CD4-positive, alpha-beta T cell treated with Interleukin-4 for 4 hours (primary cell): Measurements from ENCODE around the gene PRICKLE2.

Source experiments
- DNase-seq: peaks from one replicate; pipeline ENCODE4 v3.0.0-alpha.2; 2020

The PRICKLE2 gene

DNA sequence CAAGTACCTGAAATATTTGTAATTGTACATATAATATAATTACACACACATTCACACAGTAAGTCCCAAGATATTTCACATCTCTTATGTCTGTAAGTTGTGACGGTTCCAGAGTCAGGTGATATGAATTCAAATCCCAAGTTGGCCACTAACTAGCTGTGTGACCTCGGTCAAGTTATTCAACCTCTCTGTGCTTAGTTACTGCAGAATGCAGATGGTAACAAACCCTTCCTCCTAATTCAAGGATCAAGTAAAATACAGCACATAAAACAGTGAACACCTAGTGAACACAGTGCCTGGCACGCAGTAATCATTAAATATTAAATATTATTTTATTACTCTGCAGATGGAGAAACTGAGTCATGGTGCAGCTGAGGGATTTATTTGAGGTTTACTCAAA, 6.9 kb downstream of the PRICKLE2 start:
- no peak for DNase-seq

DNA sequence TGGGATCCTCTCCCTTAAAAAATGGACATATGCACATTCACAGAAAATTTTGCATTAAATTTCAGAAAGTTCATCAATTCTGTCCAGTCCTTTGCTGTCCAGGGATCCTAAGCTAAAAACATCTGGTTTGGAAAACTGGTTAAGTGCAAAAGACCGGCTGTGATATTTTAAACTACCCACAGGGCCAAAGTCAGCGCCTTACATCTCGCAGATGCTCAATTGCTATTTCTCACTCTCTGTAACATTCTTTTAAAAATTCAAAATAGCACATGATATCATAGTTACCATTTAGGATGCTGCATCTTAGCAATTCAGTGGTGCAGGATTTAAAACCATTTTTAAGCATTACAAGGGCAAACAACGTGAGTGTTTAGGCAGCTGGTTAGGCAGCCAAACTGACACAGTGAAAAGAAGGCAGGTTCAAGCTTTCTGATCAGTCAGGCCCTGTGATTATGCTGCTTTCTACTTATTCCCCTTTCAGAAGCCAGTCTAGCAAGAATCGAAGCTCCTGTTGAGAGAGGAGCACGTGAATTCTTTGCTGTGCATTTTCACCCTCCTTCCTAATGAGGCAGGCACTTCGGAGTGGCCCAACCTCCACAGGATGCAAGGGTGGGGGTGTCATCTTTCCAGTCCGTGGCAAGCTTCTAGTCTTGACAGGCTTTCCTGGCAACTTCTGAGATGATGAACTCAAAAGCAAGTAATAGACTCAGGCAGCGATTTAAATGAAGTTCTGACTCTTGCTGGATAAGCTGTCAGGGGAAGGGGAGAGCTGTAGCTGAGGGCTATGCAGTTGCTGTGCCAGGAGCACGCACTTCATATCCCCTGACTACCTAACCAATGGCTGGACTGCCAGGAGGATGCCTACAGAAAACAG, 8.8 kb downstream of the PRICKLE2 start:
- DNase-seq = no peak

DNA sequence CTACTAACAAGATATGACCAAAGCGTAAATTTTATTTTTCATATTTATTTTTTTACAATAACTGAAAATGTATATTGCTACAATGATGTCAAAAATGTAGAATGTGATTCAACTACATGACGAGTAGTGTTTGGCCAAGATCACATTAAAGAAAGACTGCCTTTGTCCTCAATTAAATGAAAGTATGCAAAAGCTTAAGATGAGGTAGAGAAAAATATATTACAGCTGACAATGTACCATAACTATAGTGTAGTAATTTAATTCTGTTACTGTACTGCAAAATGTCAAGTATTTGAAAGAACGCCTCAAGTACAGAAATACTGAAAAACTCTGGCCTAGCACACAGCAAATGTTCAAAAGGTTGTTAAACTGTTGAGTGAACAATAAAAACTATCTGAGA, 9.7 kb downstream of the PRICKLE2 start:
- DNase-seq = no peak

DNA sequence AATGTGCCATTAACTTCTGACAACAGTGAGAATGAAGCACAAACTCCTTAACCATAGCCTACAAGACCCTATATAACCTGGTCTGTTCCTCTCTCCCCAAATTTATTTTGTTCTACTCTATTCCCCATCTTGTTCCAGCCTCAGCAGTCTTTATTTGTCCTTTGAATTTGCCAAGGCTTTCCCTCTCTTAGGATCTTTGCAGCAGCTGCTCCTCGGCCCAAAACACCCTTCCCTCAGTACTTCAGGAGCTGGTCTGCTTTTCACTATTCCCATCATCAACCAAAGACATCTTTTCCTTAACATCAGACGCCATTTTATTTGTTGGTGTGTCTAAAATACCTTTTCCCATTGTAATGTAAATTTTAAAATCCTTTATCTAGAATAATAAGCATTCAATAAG, 10.2 kb downstream of the PRICKLE2 start:
- no peak for DNase-seq

DNA sequence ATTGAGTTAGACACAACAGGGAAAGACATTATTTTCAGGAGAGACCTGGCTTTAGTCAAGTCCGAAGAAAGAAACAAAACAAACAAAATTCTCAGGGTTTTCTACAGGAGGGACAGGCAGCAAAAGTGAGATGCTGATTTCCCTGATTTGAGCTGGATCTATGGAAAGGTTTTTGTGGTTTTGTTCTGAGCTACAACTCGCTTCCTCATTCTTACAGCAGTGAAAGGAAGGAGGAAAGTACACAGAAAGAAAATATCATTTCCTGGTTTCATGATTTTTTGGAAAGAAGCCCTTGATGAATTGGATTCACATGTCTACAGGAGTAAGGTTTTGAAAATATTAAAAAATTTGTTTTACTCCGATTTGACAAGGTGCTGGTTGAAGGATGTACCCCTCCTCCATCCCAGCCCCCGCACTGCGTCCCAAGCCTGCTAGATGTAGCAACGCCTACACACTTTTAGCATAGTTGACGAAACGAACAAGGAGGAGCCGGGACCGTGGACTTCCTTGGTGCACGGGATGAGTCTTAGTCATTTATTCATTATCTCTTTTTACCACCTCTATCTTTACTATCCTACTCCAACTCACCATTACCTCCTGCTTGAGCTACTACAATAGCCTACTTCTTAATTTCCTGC, 10.8 kb downstream of the PRICKLE2 start:
- no peak for DNase-seq

DNA sequence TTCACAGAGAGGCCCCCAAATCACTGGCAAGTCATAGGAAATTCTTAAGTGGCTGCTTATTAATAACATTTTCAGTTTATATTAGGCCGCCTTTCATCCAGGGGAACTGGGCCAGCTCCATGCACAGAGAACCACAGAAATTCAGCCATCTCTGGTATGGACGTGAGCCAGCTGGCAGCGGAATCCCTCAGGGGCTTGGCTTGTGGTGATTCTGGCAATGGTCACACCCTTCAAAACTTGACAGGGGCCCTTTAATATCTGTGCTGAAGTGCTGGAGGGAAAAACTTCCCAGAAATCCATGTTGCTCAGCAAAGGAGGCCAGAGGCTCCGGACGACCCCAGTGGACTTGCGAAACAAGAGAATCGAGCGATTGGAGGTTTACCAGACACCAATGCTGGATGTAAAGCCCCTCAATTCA, 11.3 kb downstream of the PRICKLE2 start:
- DNase-seq = no peak

DNA sequence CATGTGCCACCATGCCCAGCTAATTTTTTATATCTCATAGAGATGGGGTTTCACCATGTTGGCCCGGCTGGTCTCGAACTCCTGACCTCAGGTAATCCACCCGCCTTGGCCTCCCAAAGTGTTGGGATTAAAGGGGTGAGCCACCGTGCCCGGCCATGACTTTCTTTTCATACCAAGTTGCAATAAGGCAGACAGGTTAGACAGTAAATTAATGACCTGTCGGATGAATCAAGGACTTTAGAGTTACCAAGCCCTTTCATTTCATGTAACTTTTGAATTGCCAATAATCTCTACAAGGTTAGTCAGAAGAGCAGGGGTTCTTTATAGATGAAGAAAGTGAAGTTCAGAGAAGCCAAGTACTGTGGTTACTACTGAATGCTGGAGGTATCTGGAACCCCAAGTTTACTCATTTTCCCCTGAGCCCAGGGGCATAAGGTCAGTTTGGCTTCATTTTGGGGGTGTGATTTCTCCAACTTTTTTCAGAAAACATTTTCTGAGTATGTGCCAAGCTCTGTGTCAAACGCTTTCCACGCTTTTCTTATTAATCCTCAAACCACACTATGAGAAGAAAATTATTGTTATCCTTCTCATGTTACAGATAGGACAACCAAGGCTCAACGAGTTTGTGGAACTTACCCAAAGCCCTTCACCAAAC, 11.9 kb downstream of the PRICKLE2 start:
- no peak for DNase-seq

DNA sequence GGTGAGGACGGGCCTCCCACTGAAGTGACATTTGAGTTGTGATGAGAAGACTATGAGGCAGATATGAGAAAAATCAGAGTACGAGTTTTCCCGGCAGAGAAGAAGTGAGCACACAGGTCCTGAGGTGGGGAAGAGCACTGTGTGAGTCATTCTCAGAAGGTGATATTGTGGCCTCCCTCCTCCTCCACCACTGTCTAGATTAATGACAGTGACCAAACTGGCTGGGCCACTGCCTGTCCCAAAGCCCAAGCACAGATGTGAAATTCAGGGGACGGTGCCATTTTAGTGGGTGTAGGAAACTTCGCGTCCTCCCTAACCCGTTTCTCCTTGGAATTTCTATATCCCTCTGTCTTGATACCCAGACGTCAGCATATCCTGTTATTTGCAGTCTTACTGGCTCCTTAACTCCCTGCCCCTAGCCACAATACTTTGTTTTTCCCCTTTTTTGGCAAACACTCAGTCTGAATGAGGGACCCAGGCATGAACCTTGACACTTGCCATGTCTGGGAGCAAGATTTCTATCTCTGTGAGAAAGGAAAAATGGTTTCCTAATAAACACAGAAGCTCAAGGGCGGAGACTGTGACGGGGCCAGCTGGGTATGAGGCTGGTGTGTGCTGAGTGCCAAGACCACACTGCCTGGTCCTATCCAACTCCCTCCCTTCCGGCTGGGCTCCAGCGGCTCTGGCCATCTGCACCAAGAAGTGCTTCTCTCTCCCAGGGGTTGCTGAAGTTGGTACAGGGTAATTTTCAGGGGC, 15.2 kb downstream of the PRICKLE2 start:
- DNase-seq = no peak

DNA sequence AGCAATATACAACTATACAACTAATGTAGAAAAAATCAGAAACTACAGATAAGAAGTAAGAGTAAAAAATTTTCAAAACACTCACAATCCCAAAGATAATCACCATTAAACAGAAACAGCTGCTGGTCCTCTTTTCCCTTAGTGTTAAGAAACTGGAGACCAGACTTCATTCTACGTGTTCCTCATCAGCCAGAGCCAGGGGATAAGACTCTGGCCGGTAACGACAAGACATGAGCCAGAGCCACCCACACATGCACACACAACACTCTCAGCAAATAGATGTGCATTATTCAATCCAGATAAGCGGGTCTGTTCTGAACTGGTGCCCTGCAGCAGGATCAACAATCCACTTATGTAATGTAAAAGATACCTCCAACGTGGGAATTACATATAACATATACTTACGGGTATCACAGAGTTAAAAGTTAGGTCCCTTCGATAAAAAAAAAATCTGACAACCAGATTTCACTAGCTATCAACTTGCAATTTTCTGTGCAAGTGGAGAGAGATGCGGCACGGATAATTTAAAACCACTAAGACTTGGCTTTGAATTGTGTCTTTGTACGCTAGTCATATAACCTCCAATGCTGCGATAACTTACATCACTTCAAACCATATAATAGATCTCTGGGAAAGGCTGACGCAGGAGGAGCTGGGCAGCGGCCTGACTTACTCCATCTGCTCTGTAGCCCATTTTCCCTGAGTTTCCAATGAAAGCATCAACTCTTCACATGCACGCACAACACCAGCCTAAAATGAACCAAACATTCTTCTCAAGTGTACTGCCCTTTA, 17.8 kb downstream of the PRICKLE2 start:
- no peak for DNase-seq

DNA sequence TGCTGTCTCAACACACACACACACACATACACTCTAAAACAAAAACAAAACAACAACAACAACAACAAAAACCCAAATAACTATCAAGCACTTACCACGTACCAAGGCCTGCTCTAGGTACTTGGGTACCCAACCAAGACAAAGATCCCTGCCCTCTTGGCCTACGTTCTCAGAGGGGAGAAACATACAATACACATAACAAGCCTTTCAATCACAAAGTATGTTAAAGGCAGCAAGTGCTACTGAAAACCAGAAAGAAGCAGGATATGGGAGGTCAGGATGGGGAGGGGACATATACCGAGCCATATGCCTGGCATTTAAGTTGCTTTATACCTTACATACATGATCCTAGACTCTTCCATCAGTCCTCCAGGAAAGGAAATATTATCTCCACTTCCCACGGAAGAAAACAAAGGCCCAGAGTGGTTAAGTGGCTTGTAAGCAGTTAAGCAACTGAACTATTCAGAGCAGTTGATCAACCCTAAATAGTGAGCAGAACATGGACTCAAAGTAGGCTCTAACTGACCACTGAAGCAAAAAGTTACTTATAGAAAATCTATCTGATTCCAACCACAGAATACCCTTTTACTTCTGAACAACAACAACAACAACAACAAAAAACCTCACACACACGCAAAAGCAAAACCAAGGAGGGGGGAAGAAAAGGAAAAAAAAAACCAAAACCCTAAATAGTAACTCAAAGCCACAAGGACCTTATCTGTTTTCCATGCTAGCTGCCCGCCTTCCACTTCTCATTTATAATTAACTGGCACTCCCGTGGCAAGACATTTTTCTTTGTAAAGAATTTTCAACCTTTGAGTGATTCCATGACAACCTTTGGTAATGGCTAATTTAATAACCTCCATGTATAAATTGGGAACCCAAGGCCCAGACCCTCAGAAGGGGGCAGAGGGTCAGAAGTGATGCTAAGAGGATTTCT, 21.0 kb downstream of the PRICKLE2 start:
- DNase-seq = no peak

DNA sequence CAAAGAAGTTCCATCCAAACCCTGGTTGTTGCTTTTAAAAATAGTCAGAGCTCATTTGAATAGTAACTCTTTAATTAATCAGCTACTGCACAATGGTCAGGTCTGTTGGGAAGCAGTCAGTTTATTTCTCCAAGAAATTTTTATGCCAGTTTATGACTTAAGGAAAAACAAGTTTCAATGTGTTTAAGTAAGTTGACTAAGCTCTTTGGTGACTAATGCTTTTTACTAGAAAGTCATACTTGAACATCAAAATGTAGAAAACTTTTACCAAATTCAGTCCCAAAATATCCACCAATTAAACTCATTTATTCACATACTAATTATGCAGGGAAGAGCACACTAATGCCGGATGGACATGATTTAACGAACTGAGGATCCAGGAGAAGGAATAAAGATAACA, 22.1 kb downstream of the PRICKLE2 start:
- DNase-seq = no peak

DNA sequence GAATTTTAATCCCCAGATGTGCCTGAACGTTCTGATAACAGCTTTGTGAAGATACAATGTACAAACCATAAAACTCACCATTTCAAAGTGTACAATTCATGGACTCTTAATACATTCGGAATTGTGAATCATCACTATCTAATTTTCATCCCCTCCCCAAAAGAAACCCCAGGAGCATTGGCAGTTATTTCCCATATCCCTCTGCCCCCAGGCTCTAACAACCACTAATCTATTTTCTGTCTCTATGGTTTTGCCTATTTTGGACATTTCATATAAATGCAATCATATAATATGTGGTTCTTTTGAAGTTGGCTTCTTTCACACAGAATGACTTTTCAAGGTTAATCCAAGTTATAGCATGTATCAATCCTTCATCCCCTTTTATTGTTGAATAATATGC, 25.3 kb downstream of the PRICKLE2 start:
- DNase-seq = no peak

DNA sequence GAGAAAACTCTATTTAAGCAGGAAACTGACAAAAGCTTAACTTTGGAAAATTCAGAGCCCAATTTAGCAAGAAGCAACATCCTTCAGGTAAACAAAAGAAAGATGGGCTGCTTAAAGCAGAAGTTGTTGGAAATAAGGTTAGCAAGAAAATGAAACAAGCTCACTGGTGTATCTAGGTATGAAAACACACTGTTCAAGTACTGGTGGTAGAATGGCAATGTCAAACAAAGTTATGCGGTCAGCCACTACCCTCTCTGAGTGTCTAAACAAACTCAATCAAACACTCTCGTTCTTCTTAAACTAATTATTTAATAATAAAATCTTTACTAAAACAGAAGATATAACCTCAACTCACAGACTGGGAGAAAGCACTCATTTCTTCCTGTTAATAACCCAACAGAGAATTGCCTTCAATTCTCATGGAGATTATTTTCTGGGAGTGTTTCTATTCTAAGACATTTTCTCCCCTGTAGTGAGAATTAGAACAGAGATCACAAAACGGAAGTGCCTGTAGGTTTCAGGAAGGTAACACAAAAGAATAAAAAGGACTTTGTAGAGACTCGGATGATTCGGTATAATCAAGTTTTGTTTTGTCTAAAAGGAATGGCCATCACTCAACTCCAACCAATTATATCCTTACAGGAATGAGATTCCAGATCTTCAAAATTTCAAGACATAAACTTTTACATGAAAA, 28.9 kb downstream of the PRICKLE2 start:
- DNase-seq = no peak

DNA sequence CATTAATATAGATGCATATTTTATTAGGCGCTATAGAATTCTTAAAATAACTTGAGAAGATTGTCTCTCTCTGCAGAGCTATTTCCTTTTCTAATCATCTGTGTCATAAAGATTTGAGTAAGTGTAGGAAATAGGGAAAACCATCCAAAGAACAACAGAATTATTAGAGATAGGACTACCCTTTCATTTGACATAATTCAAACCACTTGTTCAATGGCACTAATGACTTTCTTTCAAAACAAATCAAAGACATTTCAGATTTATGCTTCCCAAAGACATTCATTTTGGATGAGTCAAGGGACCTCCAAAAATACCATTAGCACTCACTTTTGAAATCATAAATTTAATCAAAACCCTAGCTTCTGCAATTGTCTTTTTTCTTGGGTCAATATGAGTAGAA, 29.5 kb downstream of the PRICKLE2 start:
- no peak for DNase-seq

DNA sequence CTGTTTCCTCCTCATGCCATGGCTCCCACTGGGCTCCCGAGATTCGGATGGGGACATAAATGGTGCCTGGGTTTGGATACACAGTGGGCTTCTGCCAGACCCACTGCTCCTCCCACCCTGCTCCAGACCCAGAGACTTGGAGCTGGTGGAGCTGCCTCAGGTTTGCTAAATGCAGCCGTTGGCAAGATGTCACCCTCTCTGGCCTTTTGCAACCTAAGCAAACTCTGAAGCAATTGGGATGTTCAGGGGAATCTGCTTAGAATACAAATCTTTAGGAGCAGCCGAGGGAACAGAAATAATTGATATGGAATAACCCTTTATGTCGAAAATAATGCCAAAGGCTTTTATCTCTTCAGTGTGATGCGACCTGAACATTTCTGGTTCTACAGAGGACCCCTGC, 33.4 kb downstream of the PRICKLE2 start:
- DNase-seq = no peak

DNA sequence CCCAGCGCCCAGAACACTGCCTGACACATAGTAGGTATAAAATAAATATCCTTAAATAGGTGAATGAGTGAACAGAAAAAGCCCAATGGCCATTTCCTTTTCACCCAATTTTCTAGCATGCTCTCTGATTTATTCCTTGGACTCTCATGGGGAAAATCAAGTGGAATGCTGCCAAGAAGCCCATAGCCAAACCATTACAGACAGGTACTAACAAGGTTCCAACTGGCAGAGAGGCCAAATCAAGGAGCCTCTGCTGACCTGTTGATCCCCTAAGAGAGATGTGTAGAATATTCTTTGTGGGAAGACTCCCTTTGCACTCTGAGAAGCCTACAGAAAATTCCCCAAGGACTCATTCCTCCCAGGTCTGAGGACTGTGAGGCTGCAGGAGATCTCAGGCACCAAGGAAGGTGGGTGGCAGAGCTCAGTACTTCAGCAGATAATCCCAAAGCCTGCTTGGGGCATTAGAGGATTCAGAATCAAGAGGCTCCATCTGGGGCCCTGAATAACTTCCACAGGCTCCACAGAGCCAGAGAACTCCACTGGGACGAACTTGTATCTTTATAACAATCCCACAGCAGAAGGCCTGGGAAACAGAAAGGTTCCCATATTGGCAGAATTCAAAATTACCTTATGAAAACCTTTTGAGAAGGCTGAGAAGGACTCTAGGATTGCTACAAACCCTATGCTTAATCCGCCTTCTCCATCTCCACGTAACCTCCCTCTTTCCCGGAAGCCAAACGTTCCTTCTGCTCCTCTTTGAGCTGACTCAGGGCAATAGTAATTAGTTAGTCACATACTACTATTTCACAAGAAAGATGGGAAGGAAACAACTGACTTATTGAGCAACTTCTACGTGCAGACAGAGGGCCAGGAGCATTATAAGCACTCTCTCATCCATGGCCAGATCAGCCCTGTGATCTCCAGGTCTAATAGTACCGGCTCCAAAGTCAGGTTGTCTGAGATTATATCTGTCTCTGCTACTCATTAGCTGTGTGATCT, 34.5 kb downstream of the PRICKLE2 start:
- DNase-seq = no peak

DNA sequence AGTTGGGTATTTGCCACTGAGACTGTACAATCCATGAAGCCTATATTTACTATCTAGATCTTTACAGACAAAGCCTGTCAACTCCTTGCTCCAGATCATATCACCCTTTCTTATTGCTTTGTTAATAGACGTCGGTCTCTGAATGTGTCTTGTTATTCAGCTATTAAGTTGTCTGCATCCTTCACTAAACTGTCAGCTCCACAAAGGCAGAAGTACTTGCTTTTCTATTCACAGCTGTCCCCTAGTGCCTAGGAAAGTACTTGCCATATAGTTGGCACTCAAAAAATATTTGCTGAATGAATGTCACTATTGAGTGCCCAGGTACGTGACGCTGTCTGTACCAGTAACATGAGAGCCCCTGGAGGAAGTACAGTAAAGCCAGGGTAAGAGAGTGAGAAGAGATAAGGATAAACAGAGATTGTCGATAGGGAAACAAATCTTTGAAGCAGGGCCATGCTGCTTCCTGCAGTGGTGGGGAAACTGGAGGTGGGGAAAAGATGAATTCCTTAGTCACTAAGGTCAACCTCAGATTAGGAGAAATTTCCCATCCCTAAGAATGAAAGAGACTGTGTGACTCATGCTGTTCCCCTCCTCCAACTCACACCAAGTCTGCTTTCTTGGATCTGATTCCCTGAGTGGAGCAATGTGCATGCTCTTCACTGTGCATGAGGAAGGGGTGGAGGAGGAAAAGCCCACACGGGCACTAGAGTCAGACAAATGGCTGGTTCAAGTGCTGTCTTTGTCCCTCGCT, 36.3 kb downstream of the PRICKLE2 start:
- no peak for DNase-seq
